WTC11 (cell line): ENCODE measurements around the gene LGALS3. TPM values are rescaled to one million over a fixed set of nuclear protein-coding genes. Genes with fewer than 3 reads are reported as not detected.

ENCODE experiments used
- ATAC-seq: fragments of 200-7000 bp; cut with Tn5 transposase; 2 replicates; pipeline ENCODE4 v1.10.0; 2021; ENCODE audit warnings: mild to moderate bottlenecking, moderate library complexity
- CTCF ChIA-PET: fragments of 300-600 bp; sonication (Branson Sonifier 250); formaldehyde crosslinking; loops from one replicate; lab custom pipeline; 2021; ENCODE audit warnings: antibody characterized with exemption; lab: Charles Lee
- POLR2A ChIA-PET: fragments of 350-600 bp; sonication (Branson Sonifier 250); formaldehyde crosslinking; loops from one replicate; lab custom pipeline; 2021; ENCODE audit warnings: antibody characterized with exemption; lab: Charles Lee
- DNase-seq: peaks from one replicate; pipeline ENCODE4 v3.0.0; 2021; ENCODE audit warnings: low spot score
- H3K27ac Mint-ChIP-seq: 2 replicates; pipeline ENCODE4 v1.8.0; 2021; ENCODE audit warnings: mixed read lengths
- H3K27me3 Mint-ChIP-seq: 2 replicates; pipeline ENCODE4 v1.8.0; 2021; ENCODE audit warnings: low read depth, mild to moderate bottlenecking, moderate library complexity, mixed read lengths
- H3K36me3 Mint-ChIP-seq: 2 replicates; pipeline ENCODE4 v1.8.0; 2021; ENCODE audit warnings: mixed read lengths
- H3K4me1 Mint-ChIP-seq: 2 replicates; pipeline ENCODE4 v1.8.0; 2022; ENCODE audit warnings: mixed read lengths
- H3K4me3 Mint-ChIP-seq: 2 replicates; pipeline ENCODE4 v1.8.0; 2021; ENCODE audit warnings: mild to moderate bottlenecking, moderate library complexity, mixed read lengths
- H3K9me3 Mint-ChIP-seq: 2 replicates; pipeline ENCODE4 v1.8.0; 2021; ENCODE audit warnings: mixed read lengths
- ARID4B ChIP-seq: sonication (generic); formaldehyde crosslinking; IDR thresholded peaks from 2 replicates; pipeline ENCODE4 v1.8.0; 2023; ENCODE audit warnings: missing genetic modification reagents, mild to moderate bottlenecking, borderline replicate concordance
- CDX4 ChIP-seq: fragments of 250-450 bp; sonication (Bioruptor Pico); IDR thresholded peaks from 2 replicates; pipeline ENCODE4 v1.9.0; 2021; ENCODE audit warnings: moderate library complexity, mild to moderate bottlenecking, inconsistent platforms, borderline replicate concordance
- CTCF ChIP-seq: fragments of 200-600 bp; IDR thresholded peaks from 2 replicates; pipeline ENCODE4 v1.8.0; 2022; ENCODE audit warnings: antibody characterized with exemption
- E2F4 ChIP-seq: sonication (generic); formaldehyde crosslinking; IDR thresholded peaks from 2 replicates; pipeline ENCODE4 v1.8.1; 2022; ENCODE audit warnings: low read depth, mild to moderate bottlenecking, moderate library complexity, missing genetic modification reagents, borderline replicate concordance
- ELF4 ChIP-seq: sonication (generic); formaldehyde crosslinking; IDR thresholded peaks from 2 replicates; pipeline ENCODE4 v1.8.1; 2022; ENCODE audit warnings: low read depth, mild to moderate bottlenecking, moderate library complexity, missing genetic modification reagents
- ESRRA ChIP-seq: sonication (generic); formaldehyde crosslinking; IDR thresholded peaks from 2 replicates; pipeline ENCODE4 v1.8.1; 2022; ENCODE audit warnings: mild to moderate bottlenecking, missing genetic modification reagents, borderline replicate concordance
- GABPB1 ChIP-seq: sonication (generic); formaldehyde crosslinking; IDR thresholded peaks from 2 replicates; pipeline ENCODE4 v1.8.1; 2023; ENCODE audit warnings: mild to moderate bottlenecking, missing genetic modification reagents
- MAX ChIP-seq: sonication (generic); formaldehyde crosslinking; IDR thresholded peaks from 2 replicates; pipeline ENCODE4 v1.8.0; 2022; ENCODE audit warnings: mild to moderate bottlenecking, missing genetic modification reagents
- MLX ChIP-seq: sonication (generic); formaldehyde crosslinking; IDR thresholded peaks from 2 replicates; pipeline ENCODE4 v1.8.1; 2023; ENCODE audit warnings: mild to moderate bottlenecking, missing genetic modification reagents, moderate library complexity
- NR2C2 ChIP-seq: sonication (generic); formaldehyde crosslinking; IDR thresholded peaks from 2 replicates; pipeline ENCODE4 v1.8.0; 2022; ENCODE audit warnings: mild to moderate bottlenecking, missing genetic modification reagents
- PREB ChIP-seq: sonication (generic); formaldehyde crosslinking; IDR thresholded peaks from 2 replicates; pipeline ENCODE4 v1.8.1; 2022; ENCODE audit warnings: mild to moderate bottlenecking, missing genetic modification reagents, moderate library complexity, borderline replicate concordance
- TCF7 ChIP-seq: sonication (generic); formaldehyde crosslinking; IDR thresholded peaks from 2 replicates; pipeline ENCODE4 v1.8.0; 2022; ENCODE audit warnings: mild to moderate bottlenecking, low read depth, missing genetic modification reagents, moderate library complexity
- ZBTB43 ChIP-seq: sonication (generic); formaldehyde crosslinking; IDR thresholded peaks from 2 replicates; pipeline ENCODE4 v1.8.1; 2023; ENCODE audit warnings: mild to moderate bottlenecking, missing genetic modification reagents
- ZNF219 ChIP-seq: sonication (generic); formaldehyde crosslinking; IDR thresholded peaks from 2 replicates; pipeline ENCODE4 v1.8.0; 2023; ENCODE audit warnings: missing genetic modification reagents, mild to moderate bottlenecking, borderline replicate concordance
- ZNF532 ChIP-seq: fragments of 250-450 bp; sonication (Bioruptor Pico); IDR thresholded peaks from 2 replicates; pipeline ENCODE4 v1.9.0; 2021; ENCODE audit warnings: mild to moderate bottlenecking, borderline replicate concordance
- total RNA-seq: library from RNA; stranded (reverse); gene quantifications from 3 replicates; pipeline ENCODE4 v1.2.3, GENCODE V29; 2021

Gene LGALS3
- total RNA-seq, 1 experiment from 2014 or later = 5.8 TPM

- peaks cover 4% of the 10 kb centered on the region for H3K4me1 Mint-ChIP-seq
- POLR2A ChIA-PET = interaction anchor here (1.3 kb wide), 1 partner anchor 30 kb away, joined by 3 read pairs; no protein-coding TSS in a partner anchor
- ATAC-seq = no peak
- no peak for TF ChIP-seq ARID4B (CRISPR knock-in tag)
- no peak for TF ChIP-seq ZNF532 (CRISPR knock-in tag)
- no peak for TF ChIP-seq CDX4
- no peak for TF ChIP-seq ZNF219
- TF ChIP-seq ESRRA (CRISPR knock-in tag) = no peak
- TF ChIP-seq GABPB1 (CRISPR knock-in tag) = no peak
- no peak for TF ChIP-seq MAX (CRISPR knock-in tag)
- TF ChIP-seq ZBTB43 (CRISPR knock-in tag) = no peak
- TF ChIP-seq ELF4 (CRISPR knock-in tag) = no peak
- no peak for TF ChIP-seq NR2C2
- no peak for TF ChIP-seq PREB
- no peak for TF ChIP-seq E2F4 (CRISPR knock-in tag)
- no peak for TF ChIP-seq CTCF
- TF ChIP-seq MLX (CRISPR knock-in tag) = no peak
- TF ChIP-seq TCF7 = no peak
- TF ChIP-seq, all 79 proteins: peak for 0
- no peak overlapping the region for H3K4me3 Mint-ChIP-seq
- CTCF ChIA-PET = no interaction called here
- no peaks in the 10 kb centered on the region for H3K9me3 Mint-ChIP-seq
- no peak for DNase-seq
- H3K27ac Mint-ChIP-seq = no peak overlapping the region
- H3K36me3 Mint-ChIP-seq = no peaks in the 10 kb centered on the region
- peaks cover 30% of the 10 kb centered on the region for H3K27me3 Mint-ChIP-seq
These were observed 4.4 kb downstream of the LGALS3 start for GRCh38 chr14:55133416-55133815.
